HepG2 (cell line): ENCODE results near the gene GBA2. TPM values are rescaled to one million over a fixed set of nuclear protein-coding genes. Genes with fewer than 3 reads are reported as not detected.

ENCODE experiments used
- CREB3 ChIP-seq: sonication (generic); formaldehyde crosslinking; IDR thresholded peaks from 2 replicates; pipeline ENCODE4 v1.5.0; 2020; ENCODE audit warnings: missing genetic modification reagents
- EED ChIP-seq: sonication (generic); formaldehyde crosslinking; IDR thresholded peaks from 2 replicates; pipeline ENCODE4 v1.5.0; 2020; ENCODE audit warnings: mild to moderate bottlenecking, missing genetic modification reagents
- FIP1L1 ChIP-seq: fragments of 200-400 bp; formaldehyde crosslinking; IDR thresholded peaks from 2 replicates; pipeline ENCODE4 v1.6.1; 2018; ENCODE audit warnings: low read depth, mild to moderate bottlenecking, low read length, moderate library complexity, borderline replicate concordance; ENCODE audit not compliant: insufficient read depth
- HES4 ChIP-seq: sonication (generic); formaldehyde crosslinking; IDR thresholded peaks from 2 replicates; pipeline ENCODE4 v1.9.0; 2021; ENCODE audit warnings: mild to moderate bottlenecking, missing genetic modification reagents, borderline replicate concordance
- JARID2 ChIP-seq: sonication (generic); formaldehyde crosslinking; IDR thresholded peaks from 2 replicates; pipeline ENCODE4 v1.8.1; 2023; ENCODE audit warnings: missing genetic modification reagents, inconsistent platforms; ENCODE audit not compliant: insufficient replicate concordance
- JDP2 ChIP-seq: sonication (generic); formaldehyde crosslinking; IDR thresholded peaks from 2 replicates; pipeline ENCODE4 v1.8.1; 2022; ENCODE audit warnings: missing genetic modification reagents, borderline replicate concordance
- MTA3 ChIP-seq: sonication (generic); formaldehyde crosslinking; IDR thresholded peaks from 2 replicates; pipeline ENCODE4 v1.4.0; 2020; ENCODE audit warnings: missing genetic modification reagents
- PATZ1 ChIP-seq: sonication (generic); formaldehyde crosslinking; IDR thresholded peaks from 2 replicates; pipeline ENCODE4 v1.4.0; 2020; ENCODE audit warnings: missing genetic modification reagents
- PAXIP1 ChIP-seq: sonication (generic); formaldehyde crosslinking; conservative IDR thresholded peaks from 2 replicates; pipeline ENCODE4 v1.4.0; 2020; ENCODE audit warnings: mild to moderate bottlenecking, missing genetic modification reagents, moderate library complexity
- ZMAT3 ChIP-seq: sonication (generic); formaldehyde crosslinking; conservative IDR thresholded peaks from 2 replicates; pipeline ENCODE4 v1.7.0; 2021; ENCODE audit warnings: missing genetic modification reagents
- ZNF275 ChIP-seq: sonication (generic); formaldehyde crosslinking; IDR thresholded peaks from 2 replicates; pipeline ENCODE4 v1.8.0; 2022; ENCODE audit warnings: missing genetic modification reagents, mild to moderate bottlenecking, inconsistent platforms, borderline replicate concordance
- ZNF280D ChIP-seq: sonication (generic); formaldehyde crosslinking; IDR thresholded peaks from 2 replicates; pipeline ENCODE4 v1.5.1; 2020; ENCODE audit warnings: mild to moderate bottlenecking, missing genetic modification reagents
- ZNF468 ChIP-seq: sonication (generic); formaldehyde crosslinking; IDR thresholded peaks from 2 replicates; pipeline ENCODE4 v1.8.0; 2022; ENCODE audit warnings: mild to moderate bottlenecking, moderate library complexity, missing genetic modification reagents
- ZNF501 ChIP-seq: sonication (generic); formaldehyde crosslinking; IDR thresholded peaks from 2 replicates; pipeline ENCODE4 v1.5.1; 2020; ENCODE audit warnings: mild to moderate bottlenecking, moderate library complexity, missing genetic modification reagents
- ZNF556 ChIP-seq: sonication (generic); formaldehyde crosslinking; IDR thresholded peaks from 2 replicates; pipeline ENCODE4 v1.4.0; 2020; ENCODE audit warnings: mild to moderate bottlenecking, missing genetic modification reagents, borderline replicate concordance
- ZNF746 ChIP-seq: sonication (generic); formaldehyde crosslinking; IDR thresholded peaks from 2 replicates; pipeline ENCODE4 v1.8.0; 2022; ENCODE audit warnings: mild to moderate bottlenecking, missing genetic modification reagents
- ZNF790 ChIP-seq: sonication (generic); formaldehyde crosslinking; IDR thresholded peaks from 2 replicates; pipeline ENCODE4 v1.8.0; 2022; ENCODE audit warnings: missing genetic modification reagents, mild to moderate bottlenecking, borderline replicate concordance
- polyA plus RNA-seq, 8 experiments: library from polyadenylated mRNA; depleted of rRNA in 3 of 8; stranded (reverse) in 7 of 8; unstranded in 1 of 8; fragments of >200 nt; fragmentation: Illumina TruSeq in 4 of 8; extraction: Trizol in 4 of 8; gene quantifications; 2 replicates each; pipeline versions ENCODE4 v1.2.1 to v1.2.3, GENCODE V29; 2011 to 2016; ENCODE audit warnings: low read depth in 4 of 8, missing spikeins in 1 of 8, mixed read lengths in 1 of 8; ENCODE audit not compliant: insufficient read depth in 1 of 8
- total RNA-seq, 5 experiments: library from RNA; depleted of rRNA; stranded (reverse); fragments of >200 nt; fragmentation: Illumina TruSeq; extraction: Trizol; gene quantifications; 2 replicates each; pipeline ENCODE4 v1.2.3, GENCODE V29; 2016; ENCODE audit warnings: low read depth in 1 of 5

The GBA2 gene
- total and polyA plus RNA-seq, 2 of the 13 experiments (the other 11 are each of a cell fraction or from before 2014, with no cell fraction given), result 37.5 to 86.1 TPM

GRCh38 chr9:35731415-35732184 is 17.4 kb downstream of the GBA2 start (continued):
- TF ChIP-seq PATZ1 (CRISPR knock-in tag), result no peak
- no peak for TF ChIP-seq ZNF790
- no peak for TF ChIP-seq ZNF468 (CRISPR knock-in tag)
- TF ChIP-seq HES4, result no peak
- no peak for TF ChIP-seq JDP2 (CRISPR knock-in tag)
- TF ChIP-seq ZNF501 (CRISPR knock-in tag), result no peak
- TF ChIP-seq ZMAT3 (CRISPR knock-in tag), result no peak
- TF ChIP-seq FIP1L1, result no peak
- no peak for TF ChIP-seq ZNF556 (CRISPR knock-in tag)
- no peak for TF ChIP-seq JARID2 (CRISPR knock-in tag)
- 0 out of 2 replicates have a peak, but pooled peaks have one; percentile 25 for TF ChIP-seq ZNF275
- TF ChIP-seq CREB3 (CRISPR knock-in tag), result no peak
- no peak for TF ChIP-seq PAXIP1 (CRISPR knock-in tag)
- no peak for TF ChIP-seq EED (CRISPR knock-in tag)
- no peak for TF ChIP-seq MTA3
- TF ChIP-seq ZNF746 (CRISPR knock-in tag), result no peak
- TF ChIP-seq ZNF280D (CRISPR knock-in tag), result no peak
